A673 (cell line): ENCODE measurements around the gene DPH3.

Experiments
- EZH2 ChIP-seq: fragments of 200-600 bp; sonication (generic); IDR thresholded peaks from 2 replicates; pipeline ENCODE4 v1.6.1; 2017; ENCODE audit warnings: borderline replicate concordance, low read depth, mild to moderate bottlenecking, mixed read lengths, antibody characterized with exemption, low read length; ENCODE audit not compliant: poor library complexity, severe bottlenecking
- TF ChIP-seq, protein P1 (sequence below): fragments of 300-800, 200-600 bp; sonication (generic); conservative IDR thresholded peaks from 2 replicates; pipeline ENCODE4 v1.5.1; 2017; ENCODE audit warnings: low read depth, mild to moderate bottlenecking, antibody characterized with exemption, low read length, moderate library complexity, mixed read lengths

DNA sequence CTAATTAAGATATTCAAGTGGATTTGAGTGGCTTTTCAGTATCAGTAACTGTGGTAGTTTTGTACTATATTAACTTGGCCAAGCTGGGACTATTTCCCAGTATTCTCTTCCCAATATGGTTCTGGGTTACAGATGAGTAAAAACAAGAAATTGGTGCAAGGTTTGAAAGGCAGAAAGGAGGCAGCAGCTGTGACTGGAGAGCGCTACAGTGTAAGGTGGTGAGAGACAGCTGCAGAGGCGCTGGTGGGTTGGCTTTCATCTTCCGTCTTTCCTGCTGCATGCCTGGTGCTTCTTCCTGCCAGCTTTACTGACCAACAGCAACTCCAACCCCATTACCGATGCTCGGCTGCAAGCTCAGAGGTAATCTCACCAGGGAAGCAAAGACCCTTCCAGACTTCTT lies 9.8 kb downstream of the DPH3 start:
- TF ChIP-seq, protein P1, sequence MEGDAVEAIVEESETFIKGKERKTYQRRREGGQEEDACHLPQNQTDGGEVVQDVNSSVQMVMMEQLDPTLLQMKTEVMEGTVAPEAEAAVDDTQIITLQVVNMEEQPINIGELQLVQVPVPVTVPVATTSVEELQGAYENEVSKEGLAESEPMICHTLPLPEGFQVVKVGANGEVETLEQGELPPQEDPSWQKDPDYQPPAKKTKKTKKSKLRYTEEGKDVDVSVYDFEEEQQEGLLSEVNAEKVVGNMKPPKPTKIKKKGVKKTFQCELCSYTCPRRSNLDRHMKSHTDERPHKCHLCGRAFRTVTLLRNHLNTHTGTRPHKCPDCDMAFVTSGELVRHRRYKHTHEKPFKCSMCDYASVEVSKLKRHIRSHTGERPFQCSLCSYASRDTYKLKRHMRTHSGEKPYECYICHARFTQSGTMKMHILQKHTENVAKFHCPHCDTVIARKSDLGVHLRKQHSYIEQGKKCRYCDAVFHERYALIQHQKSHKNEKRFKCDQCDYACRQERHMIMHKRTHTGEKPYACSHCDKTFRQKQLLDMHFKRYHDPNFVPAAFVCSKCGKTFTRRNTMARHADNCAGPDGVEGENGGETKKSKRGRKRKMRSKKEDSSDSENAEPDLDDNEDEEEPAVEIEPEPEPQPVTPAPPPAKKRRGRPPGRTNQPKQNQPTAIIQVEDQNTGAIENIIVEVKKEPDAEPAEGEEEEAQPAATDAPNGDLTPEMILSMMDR: no peak
- no peak for TF ChIP-seq EZH2
